Aorta (tissue), 5 donors: ENCODE results near the gene GNB2. TPM values are rescaled to one million over a fixed set of nuclear protein-coding genes. Genes with fewer than 3 reads are reported as not detected.
"Not testable (repeated sequence)": the region's sequence is repeated elsewhere in the genome, so short reads cannot be mapped to it uniquely, and the experiment has no call there.

Experiments used
- ATAC-seq: fragments of 200-7000 bp; cut with Tn5 transposase; one replicate; pipeline ENCODE4 v1.9.1; 2022; ENCODE audit warnings: moderate library complexity; ENCODE audit not compliant: low FRiP score
- DNase-seq, 2 donors: peaks; one replicate each; pipeline ENCODE4 v3.0.0-alpha.2; 2020
- H3K27ac ChIP-seq, 2 donors: one replicate each; pipeline ENCODE4 v1.5.1; 2013; ENCODE audit warnings: low read length in 2 of 2, mild to moderate bottlenecking in 2 of 2, moderate library complexity in 2 of 2, control low read depth in 1 of 2, inconsistent platforms in 1 of 2, low read depth in 1 of 2
- H3K27me3 ChIP-seq, 2 donors: one replicate each; pipeline ENCODE4 v1.6.1; 2013; ENCODE audit warnings: control low read depth in 1 of 2, low read length in 1 of 2, mild to moderate bottlenecking in 1 of 2, moderate library complexity in 1 of 2; ENCODE audit not compliant: insufficient read depth in 2 of 2, control insufficient read depth in 1 of 2
- H3K36me3 ChIP-seq, 2 donors: one replicate each; pipeline ENCODE4 v1.6.1; 2013; ENCODE audit warnings: control low read depth in 1 of 2, low read length in 1 of 2, mild to moderate bottlenecking in 1 of 2; ENCODE audit not compliant: insufficient read depth in 2 of 2, control insufficient read depth in 1 of 2
- H3K4me1 ChIP-seq, 2 donors: one replicate each; pipeline ENCODE4 v1.6.1; 2013; ENCODE audit warnings: low read length in 2 of 2, control low read depth in 1 of 2, mild to moderate bottlenecking in 1 of 2, moderate library complexity in 1 of 2; ENCODE audit not compliant: insufficient read depth in 2 of 2, control insufficient read depth in 1 of 2
- H3K4me3 ChIP-seq, 2 donors: one replicate each; pipeline ENCODE4 v1.5.1; 2013; ENCODE audit warnings: low read length in 2 of 2, control low read depth in 1 of 2, mild to moderate bottlenecking in 1 of 2
- H3K9me3 ChIP-seq: one replicate; pipeline ENCODE4 v1.6.1; 2013; ENCODE audit warnings: mild to moderate bottlenecking, low read length; ENCODE audit not compliant: control insufficient read depth
- WGBS, 2 donors: extraction: QIAGEN DNeasy Blood & Tissue Kit; methylation state at CpG; one replicate each; pipeline ENCODE4 v1.1.7; 2013; 5-methylcytosine and 5-hydroxymethylcytosine counted together
- intact Hi-C, 2 donors: fragments of 100-400 bp; cut with DNase I; formaldehyde crosslinking; loops; one replicate each; pipeline versions ENCODE4 v1.14.2 to v1.15.0; 2022
- polyA plus RNA-seq, 2 donors: library from polyadenylated mRNA; stranded (reverse); fragments of 200-250 nt; gene quantifications; one replicate each; pipeline ENCODE4 v1.2.3, GENCODE V29; 2013
- total RNA-seq, 2 donors: library from RNA; stranded (reverse); fragmentation: NEBNext Ultra II Directional; extraction: Animal tissue kit (Norgen Biotek cat#: 25700); gene quantifications; one replicate each; pipeline ENCODE4 v1.2.1, GENCODE V29; 2021
- donor health status: healthy with polysubstance abuse.
- donor health status: Bipolar disorder and iron deficiency.
- donor health status: DM: no; HTN: no; CAD: no.
- donor health status: DM: no; HTN: no; CAD: no.
- donor health status: DM: yes; HTN: yes; CAD: no.

The GNB2 gene
- total and polyA plus RNA-seq, 4 donors, result 107 to 227 (median 195) TPM

DNA sequence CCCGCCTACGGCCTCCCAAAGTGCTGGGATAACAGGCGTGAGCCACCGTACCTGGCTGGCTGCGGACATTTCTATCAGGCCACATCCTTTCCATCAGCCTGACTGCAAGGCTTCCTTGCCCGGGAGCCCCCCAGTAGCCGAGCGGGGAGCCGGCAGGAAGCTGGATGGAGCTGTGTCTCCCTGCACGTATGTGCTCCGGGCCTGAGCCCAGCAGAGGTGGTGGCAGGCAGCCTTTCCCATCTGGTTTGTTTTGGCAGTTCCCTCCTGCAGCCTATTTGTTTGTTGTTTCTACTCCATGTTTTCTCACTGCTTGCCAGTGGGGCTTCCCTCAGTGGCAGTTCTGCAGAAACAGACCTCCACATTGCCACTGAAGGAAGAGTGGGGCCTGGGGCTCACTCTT, 37.8 kb downstream of the GNB2 start:
- intact Hi-C loops, result no loop called here
- no peaks in the 10 kb centered on the region for H3K27me3 ChIP-seq
- no peaks in the 10 kb centered on the region for H3K4me1 ChIP-seq
- H3K36me3 ChIP-seq, result no peaks in the 10 kb centered on the region
- H3K9me3 ChIP-seq, result no peaks in the 10 kb centered on the region
- DNase-seq, result no peak
- 43% methylated on average over 11 of the region's 11 CpGs for WGBS, 2 donors
- no peak for ATAC-seq
- no peak overlapping the region for H3K4me3 ChIP-seq
- no peak overlapping the region for H3K27ac ChIP-seq

- no peaks in the 10 kb centered on the region for H3K9me3 ChIP-seq
- H3K4me3 ChIP-seq, result no peak overlapping the region
- no peaks in the 10 kb centered on the region for H3K27me3 ChIP-seq
- WGBS, 2 donors, result 70% methylated on average over 8 of the region's 8 CpGs
- DNase-seq (no peak), ATAC-seq (no peak)
- intact Hi-C loops, result no loop called here
- H3K36me3 ChIP-seq, result no peaks in the 10 kb centered on the region
- H3K4me1 ChIP-seq, result no peaks in the 10 kb centered on the region
- no peak overlapping the region for H3K27ac ChIP-seq
These were observed 41.2 kb downstream of the GNB2 start for GRCh38 chr7:100714725-100715124.

- DNase-seq, intact Hi-C loops, H3K9me3 ChIP-seq, H3K36me3 ChIP-seq, H3K27me3 ChIP-seq, H3K27ac ChIP-seq, H3K4me3 ChIP-seq, ATAC-seq, H3K4me1 ChIP-seq: not testable (repeated sequence)
- WGBS, 2 donors, result 91 to 96% methylated on average over 2 of the region's 2 CpGs
These were observed 43.5 kb downstream of the GNB2 start for GRCh38 chr7:100717073-100717472.

DNA sequence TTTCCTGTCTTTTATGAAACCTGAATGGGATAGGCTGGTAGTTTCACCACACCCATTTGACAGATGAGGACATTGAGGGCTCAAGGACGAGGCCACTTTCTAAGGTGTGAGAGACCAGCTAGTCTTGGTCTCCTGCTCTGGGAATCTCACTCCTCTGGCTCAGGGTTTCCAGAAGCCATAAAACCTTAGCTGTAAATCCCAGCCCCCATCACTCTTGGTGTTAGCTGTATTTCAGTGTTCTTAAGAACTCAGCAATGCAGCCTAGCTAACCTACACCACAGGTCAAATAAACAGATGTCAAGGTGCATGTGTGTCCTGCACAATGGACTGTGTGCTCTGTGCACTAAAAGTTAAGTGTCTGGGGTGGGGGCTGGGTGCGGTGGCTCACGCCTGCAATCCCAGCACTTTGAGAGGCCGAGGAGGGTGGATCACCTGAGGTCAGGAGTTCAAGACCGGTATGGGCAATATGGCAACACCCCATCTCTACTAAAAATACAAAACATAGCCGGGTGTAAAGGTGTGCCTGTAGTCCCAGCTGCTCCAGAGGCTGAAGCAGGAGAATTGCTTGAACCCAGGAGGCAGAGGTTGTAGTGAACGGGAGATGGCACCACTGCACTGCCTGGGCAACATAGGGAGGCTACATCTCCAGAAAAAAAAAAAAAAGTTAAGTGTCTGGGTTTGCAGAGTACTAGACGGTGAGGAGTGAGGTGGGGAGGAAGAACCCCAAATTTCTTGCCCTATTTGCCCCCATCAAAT, 46.2 kb downstream of the GNB2 start:
- Histone ChIP-seq H3K9me3 (no peaks in the 10 kb centered on the region), H3K27ac (no peak overlapping the region), H3K4me1 (no peaks in the 10 kb centered on the region), H3K36me3 (no peaks in the 10 kb centered on the region), H3K27me3 (no peaks in the 10 kb centered on the region), H3K4me3 (no peak overlapping the region)
- ATAC-seq, result no peak
- DNase-seq, result no peak
- 45 to 48% methylated on average over 8 of the region's 8 CpGs for WGBS, 2 donors
- intact Hi-C loops, result loop anchor here in 1 of 2 donors (10.0 kb wide), 1 partner anchor 255 kb away; the partner anchor contains the start of gene SPACDR

DNA sequence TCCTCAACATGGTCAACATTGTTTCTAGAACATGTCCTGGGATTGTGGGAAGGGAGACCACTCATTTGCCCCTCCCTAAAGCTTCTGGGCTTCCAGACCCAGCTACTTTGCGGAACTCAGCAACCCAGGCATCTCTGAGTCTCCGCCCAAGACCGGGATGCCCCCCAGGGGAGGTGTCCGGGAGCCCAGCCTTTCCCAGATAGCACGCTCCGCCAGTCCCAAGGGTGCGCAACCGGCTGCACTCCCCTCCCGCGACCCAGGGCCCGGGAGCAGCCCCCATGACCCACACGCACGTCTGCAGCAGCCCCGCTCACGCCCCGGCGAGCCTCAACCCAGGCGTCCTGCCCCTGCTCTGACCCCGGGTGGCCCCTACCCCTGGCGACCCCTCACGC, 46.7 kb downstream of the GNB2 start, which contains the start of gene EPO:
TSS of gene EPO (plus strand) at position 190 of the 392 bp plus-strand sequence. CDS start 513 bp downstream, outside the sequence.
- no peak within 1 kb of the TSS for H3K27ac ChIP-seq
- no peaks in the 10 kb centered on the region for H3K27me3 ChIP-seq
- H3K4me1 ChIP-seq, result no peaks in the 10 kb centered on the region
- no peaks in the 10 kb centered on the region for H3K36me3 ChIP-seq
- ATAC-seq (no peak), DNase-seq (no peak)
- no peak within 1 kb of the TSS for H3K4me3 ChIP-seq
- WGBS, 2 donors, result 1 to 2% methylated on average over 21 of the region's 21 CpGs
- H3K9me3 ChIP-seq, result no peaks in the 10 kb centered on the region
- intact Hi-C loops, result loop anchor here in 1 of 2 donors (10.0 kb wide), 1 partner anchor 255 kb away; the partner anchor contains the start of gene SPACDR

GRCh38 chr7:100720671-100721504, 47.3 kb downstream of the GNB2 start:
- 4 to 7% methylated on average over 38 to 56 of the region's 56 CpGs for WGBS, 2 donors
- intact Hi-C loops, result loop anchor here in 1 of 2 donors (10.0 kb wide), 1 partner anchor 256 kb away; the partner anchor contains the start of gene SPACDR
- no peak for ATAC-seq
- no peak for DNase-seq
- H3K36me3 ChIP-seq, result no peaks in the 10 kb centered on the region
- H3K27ac ChIP-seq, result no peak overlapping the region
- no peaks in the 10 kb centered on the region for H3K4me1 ChIP-seq
- H3K4me3 ChIP-seq, result no peak overlapping the region
- no peaks in the 10 kb centered on the region for H3K27me3 ChIP-seq
- no peaks in the 10 kb centered on the region for H3K9me3 ChIP-seq

- no peak overlapping the region for H3K27ac ChIP-seq
- no peaks in the 10 kb centered on the region for H3K9me3 ChIP-seq
- intact Hi-C loops, result loop anchor here in 1 of 2 donors (10.0 kb wide), 1 partner anchor 257 kb away; the partner anchor contains the start of gene SPACDR
- H3K27me3 ChIP-seq, result no peaks in the 10 kb centered on the region
- no peaks in the 10 kb centered on the region for H3K4me1 ChIP-seq
- H3K4me3 ChIP-seq, result no peak overlapping the region
- WGBS, 2 donors, result 81 to 86% methylated on average over 8 of the region's 8 CpGs
- no peaks in the 10 kb centered on the region for H3K36me3 ChIP-seq
- ATAC-seq (no peak), DNase-seq (no peak)
These were observed 47.9 kb downstream of the GNB2 start for GRCh38 chr7:100721505-100721812.

DNA sequence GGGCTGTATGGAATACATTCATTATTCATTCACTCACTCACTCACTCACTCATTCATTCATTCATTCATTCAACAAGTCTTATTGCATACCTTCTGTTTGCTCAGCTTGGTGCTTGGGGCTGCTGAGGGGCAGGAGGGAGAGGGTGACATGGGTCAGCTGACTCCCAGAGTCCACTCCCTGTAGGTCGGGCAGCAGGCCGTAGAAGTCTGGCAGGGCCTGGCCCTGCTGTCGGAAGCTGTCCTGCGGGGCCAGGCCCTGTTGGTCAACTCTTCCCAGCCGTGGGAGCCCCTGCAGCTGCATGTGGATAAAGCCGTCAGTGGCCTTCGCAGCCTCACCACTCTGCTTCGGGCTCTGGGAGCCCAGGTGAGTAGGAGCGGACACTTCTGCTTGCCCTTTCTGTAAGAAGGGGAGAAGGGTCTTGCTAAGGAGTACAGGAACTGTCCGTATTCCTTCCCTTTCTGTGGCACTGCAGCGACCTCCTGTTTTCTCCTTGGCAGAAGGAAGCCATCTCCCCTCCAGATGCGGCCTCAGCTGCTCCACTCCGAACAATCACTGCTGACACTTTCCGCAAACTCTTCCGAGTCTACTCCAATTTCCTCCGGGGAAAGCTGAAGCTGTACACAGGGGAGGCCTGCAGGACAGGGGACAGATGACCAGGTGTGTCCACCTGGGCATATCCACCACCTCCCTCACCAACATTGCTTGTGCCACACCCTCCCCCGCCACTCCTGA, 49.1 kb downstream of the GNB2 start:
- no peak overlapping the region for H3K4me3 ChIP-seq
- WGBS, 2 donors, result 85 to 87% methylated on average over 17 of the region's 17 CpGs
- ATAC-seq, result no peak
- no peak for DNase-seq
- no peaks in the 10 kb centered on the region for H3K4me1 ChIP-seq
- no peak overlapping the region for H3K27ac ChIP-seq
- H3K9me3 ChIP-seq, result no peaks in the 10 kb centered on the region
- intact Hi-C loops, result loop anchor here in 1 of 2 donors (10.0 kb wide), 1 partner anchor 258 kb away; the partner anchor contains the start of gene SPACDR
- no peaks in the 10 kb centered on the region for H3K27me3 ChIP-seq
- no peaks in the 10 kb centered on the region for H3K36me3 ChIP-seq
